HEK293 (cell line): ENCODE data around the gene MYORG.
A peak's percentile ranks its signal among the peaks of the same experiment; 100 is the strongest.

Experiments
- CTCF ChIA-PET: fragments of 350-600 bp; formaldehyde crosslinking; extraction: SDS; loops from one replicate; lab custom pipeline; 2021; ENCODE audit warnings: antibody characterized with exemption; lab: Yijun Ruan, JAX
- POLR2A ChIA-PET: fragments of 300-600 bp; formaldehyde crosslinking; extraction: SDS; loops from one replicate; lab custom pipeline; 2020; ENCODE audit warnings: antibody characterized with exemption, inconsistent platforms; lab: Yijun Ruan, JAX
- H3K27ac ChIP-seq: fragments of 200-500 bp; sonication (Bioruptor generic); 2 replicates; pipeline ENCODE4 v1.5.1; 2014; ENCODE audit warnings: low read depth, low read length, control low read depth, inconsistent platforms; ENCODE audit errors: extremely low read depth
- H3K36me3 ChIP-seq, 2 experiments: fragments of 200-500 bp in 1 of 2; sonication (Bioruptor generic) in 1 of 2; 1 replicate in 1 of 2; 2 replicates in 1 of 2; pipeline ENCODE4 v1.5.1; 2014 to 2017; ENCODE audit warnings: inconsistent platforms in 2 of 2, low read length in 2 of 2; ENCODE audit not compliant: control insufficient read depth in 2 of 2, insufficient read depth in 1 of 2
- H3K4me1 ChIP-seq: fragments of 200-500 bp; sonication (Bioruptor generic); 2 replicates; pipeline ENCODE4 v1.5.1; 2014; ENCODE audit warnings: mild to moderate bottlenecking, low read length, inconsistent platforms; ENCODE audit not compliant: control insufficient read depth, insufficient read depth
- H3K4me3 ChIP-seq: 2 replicates; pipeline ENCODE4 v1.5.1; 2011; ENCODE audit warnings: low read depth, mild to moderate bottlenecking, control low read depth, low read length, moderate library complexity
- H3K9me3 ChIP-seq: fragments of 200-500 bp; sonication (Bioruptor generic); 2 replicates; pipeline ENCODE4 v1.5.1; 2014; ENCODE audit warnings: low read depth, low read length, inconsistent platforms; ENCODE audit not compliant: control insufficient read depth, insufficient read depth
- KLF16 ChIP-seq: fragments of 450-650 bp; formaldehyde crosslinking; IDR thresholded peaks from 2 replicates; pipeline ENCODE4 v1.5.1; 2017; ENCODE audit warnings: missing biosample characterization, missing genetic modification characterization
- REPIN1 ChIP-seq: fragments of 450-650 bp; formaldehyde crosslinking; IDR thresholded peaks from 2 replicates; pipeline ENCODE4 v1.5.1; 2017; ENCODE audit warnings: missing biosample characterization, missing genetic modification characterization, low read depth
- REST ChIP-seq: fragments of 450-650 bp; formaldehyde crosslinking; IDR thresholded peaks from 2 replicates; pipeline ENCODE4 v1.5.1; 2016; ENCODE audit warnings: missing biosample characterization, missing genetic modification characterization
- ZBTB8A ChIP-seq: fragments of 450-650 bp; formaldehyde crosslinking; IDR thresholded peaks from 2 replicates; pipeline ENCODE4 v1.5.1; 2016; ENCODE audit warnings: missing biosample characterization, missing genetic modification characterization
- ZFHX2 ChIP-seq: fragments of 450-650 bp; formaldehyde crosslinking; conservative IDR thresholded peaks from 2 replicates; pipeline ENCODE4 v1.5.1; 2016; ENCODE audit warnings: missing biosample characterization, missing genetic modification characterization
- ZFP69B ChIP-seq: fragments of 450-650 bp; formaldehyde crosslinking; IDR thresholded peaks from 2 replicates; pipeline ENCODE4 v1.5.1; 2016; ENCODE audit warnings: missing biosample characterization, missing genetic modification characterization
- ZNF133 ChIP-seq: fragments of 450-650 bp; formaldehyde crosslinking; IDR thresholded peaks from 2 replicates; pipeline ENCODE4 v1.5.1; 2016; ENCODE audit warnings: missing biosample characterization, missing genetic modification characterization
- ZNF18 ChIP-seq: fragments of 450-650 bp; formaldehyde crosslinking; IDR thresholded peaks from 2 replicates; pipeline ENCODE4 v1.5.1; 2016; ENCODE audit warnings: missing biosample characterization, missing genetic modification characterization
- ZNF280C ChIP-seq: fragments of 450-650 bp; formaldehyde crosslinking; IDR thresholded peaks from 2 replicates; pipeline ENCODE4 v1.5.1; 2016; ENCODE audit warnings: missing biosample characterization, missing genetic modification characterization
- ZNF292 ChIP-seq: fragments of 450-650 bp; formaldehyde crosslinking; IDR thresholded peaks from 2 replicates; pipeline ENCODE4 v1.5.1; 2016; ENCODE audit warnings: low read depth, missing biosample characterization, missing genetic modification characterization, borderline replicate concordance
- ZNF302 ChIP-seq: fragments of 450-650 bp; formaldehyde crosslinking; IDR thresholded peaks from 2 replicates; pipeline ENCODE4 v1.5.1; 2016; ENCODE audit warnings: missing biosample characterization, missing genetic modification characterization, low read depth
- ZNF311 ChIP-seq: fragments of 450-650 bp; formaldehyde crosslinking; IDR thresholded peaks from 2 replicates; pipeline ENCODE4 v1.5.1; 2017; ENCODE audit warnings: missing biosample characterization, missing genetic modification characterization, borderline replicate concordance
- ZNF530 ChIP-seq: fragments of 450-650 bp; formaldehyde crosslinking; IDR thresholded peaks from 2 replicates; pipeline ENCODE4 v1.5.1; 2016; ENCODE audit warnings: low read depth, missing biosample characterization, missing genetic modification characterization
- ZSCAN18 ChIP-seq: fragments of 450-650 bp; formaldehyde crosslinking; IDR thresholded peaks from 2 replicates; pipeline ENCODE4 v1.5.1; 2016; ENCODE audit warnings: missing biosample characterization, missing genetic modification characterization

Gene MYORG

GRCh38 chr9:34392511-34392910 is 15.8 kb upstream of the MYORG start:
- H3K36me3 ChIP-seq, result peaks cover 0 to 3% of the 10 kb centered on the region in 2 experiments; a peak in 1 of 3 replicates
- H3K9me3 ChIP-seq, result no peaks in the 10 kb centered on the region
- H3K27ac ChIP-seq, result no peak overlapping the region
- no peaks in the 10 kb centered on the region for H3K4me1 ChIP-seq
- ChIA-PET POLR2A (no interaction called here), CTCF (interaction anchor here (1.0 to 4.3 kb wide), 3 partner anchors 11 to 110 kb away, joined by 3 to 46 read pairs (median 4); no protein-coding TSS in a partner anchor)
- H3K4me3 ChIP-seq, result no peak overlapping the region
- TF ChIP-seq REST (no peak), ZNF292 (tag by site-specific recombination) (no peak), ZSCAN18 (no peak), KLF16 (no peak), ZNF280C (no peak), ZBTB8A (no peak), ZNF133 (tag by site-specific recombination) (no peak), ZFP69B (tag by site-specific recombination) (no peak), ZNF311 (no peak), REPIN1 (tag by site-specific recombination) (no peak), ZNF18 (tag by site-specific recombination) (no peak)
- TF ChIP-seq, all 188 proteins: peak for 0

- Histone ChIP-seq H3K27ac (no peak overlapping the region), H3K9me3 (no peaks in the 10 kb centered on the region), H3K36me3 (no peaks in the 10 kb centered on the region), H3K4me3 (no peak overlapping the region), H3K4me1 (no peaks in the 10 kb centered on the region)
- CTCF ChIA-PET, result interaction anchor here (1.0 to 2.5 kb wide), 4 partner anchors 8 to 161 kb away, joined by 3 to 23 read pairs (median 10); no protein-coding TSS in a partner anchor
- TF ChIP-seq ZFHX2 (tag by site-specific recombination) (0 out of 2 replicates have a peak, but pooled peaks have one; percentile 32), REPIN1 (tag by site-specific recombination) (no peak), ZNF302 (tag by site-specific recombination) (no peak), ZNF530 (tag by site-specific recombination) (no peak)
- POLR2A ChIA-PET, result no interaction called here
Measured at GRCh38 chr9:34387239-34387638, 10.5 kb upstream of the MYORG start.
